PC-9 (cell line): ENCODE data around the gene RBM33. TPM values are rescaled to one million over a fixed set of nuclear protein-coding genes. Genes with fewer than 3 reads are reported as not detected.

ENCODE experiments used
- BruUV-seq: library from RNA; stranded (reverse); fragments of 400-500 nt; replicated peaks from 2 replicates; lab custom pipeline; 2021; lab: Mats Ljungman, UMichigan
- CTCF ChIA-PET: fragments of 300-600 bp; sonication (Branson Sonifier 250); formaldehyde crosslinking; loops from one replicate; lab custom pipeline; 2022; ENCODE audit warnings: antibody characterized with exemption; lab: Charles Lee
- POLR2A ChIA-PET: fragments of 300-600 bp; sonication (Branson Sonifier 250); formaldehyde crosslinking; loops from one replicate; lab custom pipeline; 2022; ENCODE audit warnings: antibody characterized with exemption; ENCODE audit not compliant: unreplicated experiment; lab: Charles Lee
- DNase-seq, 2 experiments: peaks; one replicate each; pipeline versions ENCODE4 v3.0.0 to v3.0.0-alpha.2; 2015 to 2022; ENCODE audit warnings: mixed read lengths in 1 of 2
- H2AFZ ChIP-seq: fragments of 200-600 bp; sonication (generic); 2 replicates; pipeline ENCODE4 v1.8.1; 2017; ENCODE audit warnings: antibody characterized with exemption
- H3F3A ChIP-seq: fragments of 200-600 bp; sonication (generic); 2 replicates; pipeline ENCODE4 v1.8.1; 2017; ENCODE audit warnings: antibody characterized with exemption, mild to moderate bottlenecking, low read depth; ENCODE audit not compliant: insufficient read depth
- H3K27ac ChIP-seq: fragments of 200-600 bp; sonication (generic); 2 replicates; pipeline ENCODE4 v1.6.1; 2016; ENCODE audit warnings: mixed run types
- H3K27me3 ChIP-seq: fragments of 200-600 bp; sonication (generic); 2 replicates; pipeline ENCODE4 v1.6.1; 2016; ENCODE audit warnings: low read depth, mixed run types; ENCODE audit not compliant: insufficient read depth
- H3K36me3 ChIP-seq: fragments of 200-600 bp; sonication (generic); 2 replicates; pipeline ENCODE4 v1.6.1; 2016; ENCODE audit warnings: low read depth, mixed run types
- H3K4me1 ChIP-seq: fragments of 200-600 bp; sonication (generic); replicated peaks from 2 replicates; pipeline ENCODE4 v1.6.1; 2016; ENCODE audit warnings: mixed run types; ENCODE audit not compliant: insufficient read depth
- H3K4me2 ChIP-seq: fragments of 200-600 bp; sonication (generic); 2 replicates; pipeline ENCODE4 v1.6.1; 2017; ENCODE audit warnings: mixed run types
- H3K4me3 ChIP-seq: fragments of 200-600 bp; sonication (generic); 2 replicates; pipeline ENCODE4 v1.6.1; 2016; ENCODE audit warnings: mixed run types
- H3K79me2 ChIP-seq: fragments of 200-600 bp; sonication (generic); 2 replicates; pipeline ENCODE4 v1.6.1; 2017; ENCODE audit warnings: low read depth, mixed run types
- H3K9me2 ChIP-seq: fragments of 200-600 bp; sonication (generic); 2 replicates; pipeline ENCODE4 v1.8.1; 2017; ENCODE audit warnings: mild to moderate bottlenecking; ENCODE audit not compliant: insufficient read depth
- H3K9me3 ChIP-seq: fragments of 200-600 bp; sonication (generic); 2 replicates; pipeline ENCODE4 v1.8.1; 2016; ENCODE audit warnings: low read depth; ENCODE audit not compliant: insufficient read depth
- H4K20me1 ChIP-seq: fragments of 200-600 bp; sonication (generic); 2 replicates; pipeline ENCODE4 v1.8.1; 2017; ENCODE audit not compliant: insufficient read depth
- EZH2 ChIP-seq: fragments of 200-600 bp; sonication (generic); IDR thresholded peaks from 2 replicates; pipeline ENCODE4 v1.8.0; 2017; ENCODE audit warnings: antibody characterized with exemption, low read depth
- intact Hi-C: fragments of 100-400 bp; cut with micrococcal nuclease; formaldehyde crosslinking; loops from one replicate; pipeline ENCODE4 v1.10.0; 2022; ENCODE audit not compliant: unreplicated experiment
- total RNA-seq: library from RNA; stranded (reverse); gene quantifications from 2 replicates; pipeline ENCODE4 v1.2.3, GENCODE V29; 2021
- TF ChIP-seq, protein P1 (sequence below): fragments of 200-600 bp; sonication (generic); conservative IDR thresholded peaks from 2 replicates; pipeline ENCODE4 v1.6.1; 2017; ENCODE audit warnings: mixed run types, antibody characterized with exemption, mild to moderate bottlenecking, moderate library complexity

The RBM33 gene
- total RNA-seq, 1 experiment from 2014 or later, result 85.7 TPM

DNA sequence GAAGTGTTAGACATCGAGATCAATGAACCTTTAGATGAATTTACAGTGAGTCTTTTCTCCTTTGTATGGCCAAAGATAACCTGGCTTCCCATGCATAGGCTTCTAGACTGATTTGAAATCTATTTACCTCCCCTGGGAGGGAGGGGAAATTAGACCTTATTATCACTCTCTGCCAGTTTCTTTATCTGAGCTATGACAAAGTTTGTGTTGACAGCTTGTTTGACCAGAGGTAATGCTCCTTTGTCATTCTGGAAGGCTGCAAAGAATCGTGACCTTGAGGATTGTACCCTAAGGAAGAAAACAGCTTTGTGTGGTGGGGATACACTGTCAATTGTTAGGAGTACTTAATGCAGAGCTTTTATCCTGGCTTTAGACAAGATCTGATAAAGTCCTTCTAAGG lies 36.4 kb downstream of the RBM33 start:
- H3K27me3 ChIP-seq, result no peaks in the 10 kb centered on the region
- ChIA-PET CTCF (no interaction called here), POLR2A (interaction anchor here (0.6 kb wide), 1 partner anchor 328 kb away, joined by 3 read pairs; no protein-coding TSS in a partner anchor)
- H3K79me2 ChIP-seq, result peaks cover 77% of the 10 kb centered on the region
- intact Hi-C loops, result no loop called here
- no TSS peak for BruUV-seq
- no peak overlapping the region for H3K27ac ChIP-seq
- peaks cover 61% of the 10 kb centered on the region for H4K20me1 ChIP-seq
- DNase-seq, result no peak
- no peak overlapping the region for H3K4me2 ChIP-seq
- H3K9me3 ChIP-seq, result no peaks in the 10 kb centered on the region
- peaks cover 49% of the 10 kb centered on the region for H3K36me3 ChIP-seq
- no peak overlapping the region for H2AFZ ChIP-seq
- TF ChIP-seq EZH2, result no peak
- TF ChIP-seq, protein P1, sequence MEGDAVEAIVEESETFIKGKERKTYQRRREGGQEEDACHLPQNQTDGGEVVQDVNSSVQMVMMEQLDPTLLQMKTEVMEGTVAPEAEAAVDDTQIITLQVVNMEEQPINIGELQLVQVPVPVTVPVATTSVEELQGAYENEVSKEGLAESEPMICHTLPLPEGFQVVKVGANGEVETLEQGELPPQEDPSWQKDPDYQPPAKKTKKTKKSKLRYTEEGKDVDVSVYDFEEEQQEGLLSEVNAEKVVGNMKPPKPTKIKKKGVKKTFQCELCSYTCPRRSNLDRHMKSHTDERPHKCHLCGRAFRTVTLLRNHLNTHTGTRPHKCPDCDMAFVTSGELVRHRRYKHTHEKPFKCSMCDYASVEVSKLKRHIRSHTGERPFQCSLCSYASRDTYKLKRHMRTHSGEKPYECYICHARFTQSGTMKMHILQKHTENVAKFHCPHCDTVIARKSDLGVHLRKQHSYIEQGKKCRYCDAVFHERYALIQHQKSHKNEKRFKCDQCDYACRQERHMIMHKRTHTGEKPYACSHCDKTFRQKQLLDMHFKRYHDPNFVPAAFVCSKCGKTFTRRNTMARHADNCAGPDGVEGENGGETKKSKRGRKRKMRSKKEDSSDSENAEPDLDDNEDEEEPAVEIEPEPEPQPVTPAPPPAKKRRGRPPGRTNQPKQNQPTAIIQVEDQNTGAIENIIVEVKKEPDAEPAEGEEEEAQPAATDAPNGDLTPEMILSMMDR, result no peak
- H3F3A ChIP-seq, result peaks cover 4% of the 10 kb centered on the region
- H3K9me2 ChIP-seq, result no peaks in the 10 kb centered on the region
- no peak overlapping the region for H3K4me3 ChIP-seq
- H3K4me1 ChIP-seq, result no peaks in the 10 kb centered on the region

DNA sequence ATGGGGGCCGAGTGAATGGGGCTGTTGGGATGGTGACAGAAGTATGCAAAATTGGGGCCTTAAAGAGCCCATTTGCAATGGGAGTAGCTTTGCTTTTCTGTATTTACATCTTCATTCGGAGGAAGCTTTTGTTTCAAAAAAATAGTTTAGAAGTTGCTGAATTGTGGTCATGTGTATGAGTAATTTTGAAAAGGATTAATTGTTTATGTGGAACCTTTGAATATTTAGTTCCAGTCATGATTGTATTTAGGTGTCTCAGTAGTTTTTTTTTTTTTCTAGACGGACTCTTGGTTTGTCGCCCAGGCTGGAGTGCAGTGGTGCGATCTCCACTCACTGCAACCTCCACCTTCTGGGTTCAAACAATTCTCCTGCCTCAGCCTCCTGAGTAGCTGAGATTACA lies 37.2 kb downstream of the RBM33 start:
- Histone ChIP-seq H3K79me2 (peaks cover 76% of the 10 kb centered on the region), H3K27me3 (no peaks in the 10 kb centered on the region), H3K36me3 (peaks cover 47% of the 10 kb centered on the region), H3K27ac (no peak overlapping the region), H3K9me2 (no peaks in the 10 kb centered on the region), H4K20me1 (peaks cover 65% of the 10 kb centered on the region), H3F3A (peaks cover 4% of the 10 kb centered on the region), H3K9me3 (no peaks in the 10 kb centered on the region), H2AFZ (no peak overlapping the region), H3K4me3 (no peak overlapping the region), H3K4me1 (no peaks in the 10 kb centered on the region), H3K4me2 (no peak overlapping the region)
- no peak for TF ChIP-seq EZH2
- TF ChIP-seq, protein P1, result no peak
- POLR2A ChIA-PET, result no interaction called here
- BruUV-seq, result no TSS peak
- intact Hi-C loops, result no loop called here
- DNase-seq, result no peak
- CTCF ChIA-PET, result no interaction called here

DNA sequence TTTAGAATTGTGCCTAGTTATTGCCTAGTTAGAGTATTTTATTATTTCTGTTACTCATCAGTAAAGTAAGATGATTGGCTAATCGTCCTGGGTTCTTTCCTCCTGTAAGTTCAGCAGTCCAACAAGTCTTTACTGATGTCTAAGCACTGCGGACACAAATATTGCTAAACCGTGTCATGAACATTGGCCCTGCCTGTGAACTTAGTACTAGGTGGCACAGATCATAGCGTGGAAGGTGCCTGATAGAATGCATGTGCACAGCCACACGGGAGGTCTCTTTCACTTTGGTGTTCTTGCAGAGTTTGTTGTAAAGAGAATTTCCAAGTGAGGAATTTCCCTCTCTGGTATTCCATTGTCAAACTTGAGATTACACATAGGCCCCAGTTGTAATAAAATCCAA lies 38.0 kb downstream of the RBM33 start:
- no peak for TF ChIP-seq EZH2
- TF ChIP-seq, protein P1, result no peak
- no peak for DNase-seq
- Histone ChIP-seq H4K20me1 (peaks cover 68% of the 10 kb centered on the region), H3F3A (peaks cover 4% of the 10 kb centered on the region), H3K27me3 (no peaks in the 10 kb centered on the region), H3K36me3 (peaks cover 47% of the 10 kb centered on the region), H3K9me2 (no peaks in the 10 kb centered on the region), H3K9me3 (no peaks in the 10 kb centered on the region), H3K4me1 (no peaks in the 10 kb centered on the region), H3K79me2 (peaks cover 75% of the 10 kb centered on the region), H2AFZ (no peak overlapping the region), H3K4me3 (no peak overlapping the region), H3K27ac (no peak overlapping the region), H3K4me2 (no peak overlapping the region)
- intact Hi-C loops, result no loop called here
- CTCF ChIA-PET, result no interaction called here
- BruUV-seq, result no TSS peak
- POLR2A ChIA-PET, result no interaction called here
